ENCODE data around the gene DSG2.
A peak's percentile ranks its signal among the peaks of the same experiment; 100 is the strongest.

DSG2 gene

GRCh38 chr18:31555971-31556747, 58.2 kb downstream of the DSG2 start:
- peak; percentile 45 for DNase-seq (ENCODE audit: low read depth)

GRCh38 chr18:31557446-31557845, 59.5 kb downstream of the DSG2 start:
- DNase-seq (ENCODE audit: low read depth) = no peak

- DNase-seq (ENCODE audit: low read depth) = no peak
These were observed 60.6 kb downstream of the DSG2 start for GRCh38 chr18:31558567-31558966.

GRCh38 chr18:31562726-31563125, 64.7 kb downstream of the DSG2 start:
- DNase-seq (ENCODE audit: low read depth) = no peak

- DNase-seq (ENCODE audit: low read depth) = no peak
These were observed 65.8 kb downstream of the DSG2 start for GRCh38 chr18:31563778-31564177.

- no peak for DNase-seq (ENCODE audit: low read depth)
These were observed 67.4 kb downstream of the DSG2 start for GRCh38 chr18:31565345-31565744.

- DNase-seq (ENCODE audit: low read depth) = no peak
These were observed 68.0 kb downstream of the DSG2 start for GRCh38 chr18:31565782-31566512.

GRCh38 chr18:31566576-31567306, 68.8 kb downstream of the DSG2 start:
- DNase-seq (ENCODE audit: low read depth) = no peak

- no peak for DNase-seq (ENCODE audit: low read depth)
These were observed 74.4 kb downstream of the DSG2 start for GRCh38 chr18:31572368-31572767.

- DNase-seq (ENCODE audit: low read depth) = no peak
These were observed 75.1 kb downstream of the DSG2 start for GRCh38 chr18:31573051-31573450.

- no peak for DNase-seq (ENCODE audit: low read depth)
These were observed 76.4 kb downstream of the DSG2 start for GRCh38 chr18:31574359-31574758.

- DNase-seq (ENCODE audit: low read depth) = no peak
These were observed 77.7 kb downstream of the DSG2 start for GRCh38 chr18:31575515-31576257.

- DNase-seq (ENCODE audit: low read depth) = no peak
These were observed 78.7 kb downstream of the DSG2 start for GRCh38 chr18:31576670-31577069.

- DNase-seq (ENCODE audit: low read depth) = no peak
These were observed 79.2 kb downstream of the DSG2 start for GRCh38 chr18:31577195-31577594.

- DNase-seq (ENCODE audit: low read depth) = no peak
These were observed 80.1 kb downstream of the DSG2 start for GRCh38 chr18:31578126-31578525.

GRCh38 chr18:31579375-31579774, 81.4 kb downstream of the DSG2 start:
- DNase-seq (ENCODE audit: low read depth) = no peak

- peak; percentile 24 for DNase-seq (ENCODE audit: low read depth)
These were observed 83.7 kb downstream of the DSG2 start for GRCh38 chr18:31581498-31582197.

- DNase-seq (ENCODE audit: low read depth) = no peak
These were observed 85.3 kb downstream of the DSG2 start for GRCh38 chr18:31583185-31583854.

GRCh38 chr18:31585991-31586390, 88.0 kb downstream of the DSG2 start:
- DNase-seq (ENCODE audit: low read depth) = no peak

GRCh38 chr18:31586616-31587015, 88.6 kb downstream of the DSG2 start:
- DNase-seq (ENCODE audit: low read depth) = no peak

GRCh38 chr18:31587529-31587928, 89.6 kb downstream of the DSG2 start:
- no peak for DNase-seq (ENCODE audit: low read depth)
